GM12874 (cell line): ENCODE measurements around the gene EXOSC6.
A peak's percentile ranks its signal among the peaks of the same experiment; 100 is the strongest.

Experiments used
- TF ChIP-seq, protein P1 (sequence below): IDR thresholded peaks from 2 replicates; pipeline ENCODE4 v1.5.1; 2011; ENCODE audit warnings: low read depth, mild to moderate bottlenecking, control low read depth, low read length, moderate library complexity; ENCODE audit not compliant: insufficient read depth

Gene EXOSC6

DNA sequence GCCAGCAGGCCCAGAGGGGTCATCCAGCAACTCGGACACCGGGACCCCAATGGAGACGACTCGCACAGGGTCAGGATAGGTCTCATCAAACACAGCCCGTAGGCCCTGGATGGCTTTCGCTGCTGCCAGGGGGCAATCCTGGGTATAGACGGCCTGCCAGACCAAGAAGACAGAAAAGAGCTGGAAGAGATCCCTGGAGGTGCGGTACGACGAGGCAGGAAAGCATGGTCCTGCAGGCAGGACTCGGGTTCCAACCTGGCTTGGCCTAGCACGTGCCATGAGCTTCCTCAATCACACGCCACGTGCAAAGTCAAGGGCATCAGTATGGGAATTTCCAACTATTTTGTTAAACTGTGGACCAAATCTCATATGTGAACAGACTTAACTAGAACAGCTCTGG, 6.3 kb upstream of the EXOSC6 start:
- TF ChIP-seq, protein P1, sequence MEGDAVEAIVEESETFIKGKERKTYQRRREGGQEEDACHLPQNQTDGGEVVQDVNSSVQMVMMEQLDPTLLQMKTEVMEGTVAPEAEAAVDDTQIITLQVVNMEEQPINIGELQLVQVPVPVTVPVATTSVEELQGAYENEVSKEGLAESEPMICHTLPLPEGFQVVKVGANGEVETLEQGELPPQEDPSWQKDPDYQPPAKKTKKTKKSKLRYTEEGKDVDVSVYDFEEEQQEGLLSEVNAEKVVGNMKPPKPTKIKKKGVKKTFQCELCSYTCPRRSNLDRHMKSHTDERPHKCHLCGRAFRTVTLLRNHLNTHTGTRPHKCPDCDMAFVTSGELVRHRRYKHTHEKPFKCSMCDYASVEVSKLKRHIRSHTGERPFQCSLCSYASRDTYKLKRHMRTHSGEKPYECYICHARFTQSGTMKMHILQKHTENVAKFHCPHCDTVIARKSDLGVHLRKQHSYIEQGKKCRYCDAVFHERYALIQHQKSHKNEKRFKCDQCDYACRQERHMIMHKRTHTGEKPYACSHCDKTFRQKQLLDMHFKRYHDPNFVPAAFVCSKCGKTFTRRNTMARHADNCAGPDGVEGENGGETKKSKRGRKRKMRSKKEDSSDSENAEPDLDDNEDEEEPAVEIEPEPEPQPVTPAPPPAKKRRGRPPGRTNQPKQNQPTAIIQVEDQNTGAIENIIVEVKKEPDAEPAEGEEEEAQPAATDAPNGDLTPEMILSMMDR, result no peak

- TF ChIP-seq, protein P1, result no peak
These were observed 5.7 kb upstream of the EXOSC6 start for GRCh38 chr16:70257391-70257790.

- TF ChIP-seq, protein P1, result no peak
These were observed 3.8 kb upstream of the EXOSC6 start for GRCh38 chr16:70255574-70255973.

DNA sequence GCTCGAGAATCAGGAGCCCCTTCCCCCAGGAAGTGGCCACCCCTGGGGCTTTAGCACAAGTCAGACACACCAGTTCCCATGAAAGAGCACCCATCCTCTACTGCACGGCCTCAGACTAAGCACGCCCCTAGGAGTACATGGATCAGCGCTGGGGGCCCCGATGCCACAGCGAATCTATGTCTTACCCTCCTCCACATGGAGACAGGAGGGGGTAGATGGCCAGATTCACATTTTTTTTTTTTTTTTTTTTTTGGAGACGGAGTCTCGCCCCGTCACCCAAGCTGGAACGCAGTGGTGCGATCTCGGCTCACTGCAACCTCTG, 3.2 kb upstream of the EXOSC6 start:
- TF ChIP-seq, protein P1, result no peak

DNA sequence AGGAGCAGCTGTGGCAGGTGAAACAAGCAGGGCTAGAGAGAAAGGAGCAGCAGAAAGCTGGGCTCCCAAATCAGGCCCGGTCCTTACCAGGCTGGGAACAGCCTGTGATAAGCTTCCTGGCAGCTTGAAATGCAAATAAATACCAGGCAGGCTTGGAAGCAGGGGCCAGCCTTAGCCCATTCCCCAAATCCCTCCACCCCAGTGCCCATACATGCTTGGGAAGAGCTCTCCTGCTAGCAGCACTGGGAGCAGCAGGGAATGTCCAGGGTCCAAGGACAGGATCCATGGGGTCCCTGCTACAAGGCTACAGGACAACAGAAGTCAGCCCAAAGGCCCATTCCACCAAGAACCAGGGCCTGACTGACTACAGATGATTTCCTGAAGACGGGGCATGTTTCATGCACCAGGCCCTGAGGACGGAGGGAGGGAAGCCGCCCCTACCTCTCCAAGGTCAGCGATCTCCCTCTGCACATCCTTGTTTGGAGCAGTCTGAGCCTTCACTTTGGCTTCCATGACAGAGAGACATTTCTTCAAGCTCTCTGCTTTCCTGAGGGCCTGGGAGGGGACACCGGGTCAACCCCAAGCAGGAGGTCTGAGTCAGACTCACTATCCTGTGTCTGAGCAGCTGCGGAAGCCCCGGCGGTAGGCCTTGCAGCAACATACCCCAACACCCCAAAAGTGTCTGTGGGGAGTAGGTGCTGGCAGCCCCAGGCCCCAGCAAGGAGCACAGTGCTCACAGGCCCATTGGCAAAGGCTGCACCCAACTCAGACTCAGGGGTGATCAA, 2.6 kb upstream of the EXOSC6 start:
- TF ChIP-seq, protein P1, result no peak

DNA sequence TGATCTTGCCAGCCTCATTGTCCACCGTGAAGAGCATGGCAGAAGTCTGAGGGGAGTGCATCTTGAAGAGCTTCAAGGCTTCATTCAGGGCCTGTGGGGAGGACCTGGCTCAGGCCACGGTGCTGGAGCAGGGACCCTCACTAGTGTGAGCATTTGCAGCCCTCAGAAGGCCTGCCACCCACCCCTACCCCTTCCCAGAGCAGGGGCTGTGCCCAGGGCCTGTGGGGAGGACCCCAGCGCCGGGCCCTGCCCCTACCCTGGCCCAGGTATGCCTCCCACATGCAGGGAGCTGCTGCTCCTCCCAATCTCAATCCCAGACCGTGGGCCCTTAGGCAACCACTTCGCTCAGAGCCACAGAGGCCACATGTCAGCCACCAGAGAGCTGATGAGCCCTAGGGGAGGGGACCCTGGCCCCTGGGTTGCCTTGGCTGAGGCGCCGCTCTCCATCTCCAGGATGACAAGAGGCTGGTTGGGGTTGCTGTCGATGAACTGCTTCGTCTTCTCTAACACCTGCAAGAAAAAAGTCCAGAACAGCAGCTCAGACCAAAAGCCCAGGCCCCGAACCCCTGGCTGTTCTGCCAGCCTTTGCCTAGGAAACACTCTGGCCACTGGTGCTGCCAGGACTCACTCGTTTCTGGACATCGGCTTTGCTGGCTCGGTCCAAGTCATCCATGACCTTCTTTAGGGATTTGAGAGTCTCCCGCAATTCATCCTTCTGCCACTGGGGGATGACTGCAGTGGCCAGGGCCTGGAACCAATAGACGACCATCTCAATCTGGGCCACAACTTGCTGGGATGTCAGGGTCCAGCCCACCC, 1.8 kb upstream of the EXOSC6 start:
- TF ChIP-seq, protein P1, result peak; percentile 70

GRCh38 chr16:70252355-70252988, 732 bp upstream of the EXOSC6 start:
- TF ChIP-seq, protein P1, result peak; percentile 66
